ENCODE data around the gene SATB2.

SATB2 gene

DNA sequence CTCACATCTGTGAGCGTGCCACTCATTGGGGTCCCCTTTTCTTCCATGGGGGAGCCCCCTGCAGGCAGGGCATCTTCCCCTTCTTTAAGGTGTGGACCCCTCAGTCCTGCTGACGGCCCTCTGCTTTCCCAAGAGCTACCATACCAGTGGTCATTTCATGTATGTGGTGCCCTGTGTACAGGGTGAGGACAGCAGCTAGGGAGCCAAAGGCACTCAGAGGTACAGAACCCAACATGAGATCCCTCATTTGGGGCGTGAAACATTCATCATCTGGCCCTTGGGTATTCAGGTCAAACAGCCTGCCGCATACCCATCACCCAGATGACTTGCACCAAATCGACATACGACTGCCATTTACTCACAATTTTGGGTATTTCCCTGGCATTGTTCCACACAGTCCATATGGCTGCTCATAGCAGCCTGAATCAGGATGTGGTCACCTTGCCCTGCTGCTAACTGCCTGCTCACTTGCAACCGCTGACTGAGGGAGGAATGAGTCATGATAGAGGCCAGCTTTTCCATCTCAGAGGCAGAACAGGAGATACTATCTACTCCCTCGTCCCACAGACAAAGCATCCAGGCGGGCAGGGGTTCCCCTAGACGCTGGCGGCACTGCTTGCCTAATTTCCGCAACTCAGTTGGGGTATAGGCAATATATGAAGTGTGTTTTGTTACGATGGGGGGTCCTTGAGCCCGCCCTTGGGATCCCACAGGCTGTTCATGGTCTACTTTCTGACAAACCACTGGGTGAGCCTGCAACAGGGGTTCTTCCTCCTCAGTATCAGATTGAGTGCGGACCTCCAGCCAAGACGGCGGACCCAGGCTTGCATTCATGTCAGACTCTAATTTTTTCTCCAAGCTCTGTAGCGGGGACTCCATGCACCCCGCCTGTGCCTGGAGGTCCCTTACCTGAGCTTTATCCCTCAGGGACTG, 228.6 kb downstream of the SATB2 start:
- no peak for DNase-seq

DNA sequence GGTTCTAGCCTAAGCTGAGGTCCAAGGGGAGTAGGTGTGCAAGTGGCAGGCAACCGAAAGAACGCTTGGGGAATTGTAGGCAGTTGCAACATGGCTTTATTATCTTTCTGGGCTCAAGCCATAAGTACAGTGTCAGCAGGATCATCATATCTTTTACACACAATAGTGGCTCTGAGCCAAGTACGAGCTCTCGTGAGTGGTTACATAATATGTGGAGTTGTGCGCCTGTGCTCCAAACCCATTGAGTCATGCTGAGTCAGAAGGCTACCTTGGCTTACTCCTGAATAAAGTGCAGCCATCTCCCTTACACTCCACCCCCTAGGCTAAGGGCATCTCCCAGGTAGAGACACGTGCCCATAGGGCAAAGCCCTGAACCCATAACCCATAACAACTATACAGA, 233.9 kb downstream of the SATB2 start:
- DNase-seq, result no peak

DNA sequence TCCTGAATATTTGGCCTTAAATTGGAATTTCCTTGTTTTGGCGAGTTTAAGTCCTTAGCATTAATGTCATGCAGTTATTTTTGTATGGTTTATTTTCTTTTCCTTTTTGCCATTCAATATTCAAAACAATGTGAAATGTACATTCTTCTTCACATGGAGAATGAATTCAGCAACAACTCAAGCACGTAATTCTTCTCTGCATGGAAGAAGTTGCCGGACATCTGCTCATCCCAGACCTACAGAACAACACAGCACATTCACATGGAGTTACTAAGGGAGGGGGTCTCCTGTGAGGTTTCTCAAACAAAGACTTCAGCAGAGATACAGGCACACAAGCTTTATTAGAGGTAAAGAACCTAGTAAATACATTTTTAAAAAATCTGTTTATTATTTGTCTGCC, 236.8 kb downstream of the SATB2 start:
- no peak for DNase-seq

DNA sequence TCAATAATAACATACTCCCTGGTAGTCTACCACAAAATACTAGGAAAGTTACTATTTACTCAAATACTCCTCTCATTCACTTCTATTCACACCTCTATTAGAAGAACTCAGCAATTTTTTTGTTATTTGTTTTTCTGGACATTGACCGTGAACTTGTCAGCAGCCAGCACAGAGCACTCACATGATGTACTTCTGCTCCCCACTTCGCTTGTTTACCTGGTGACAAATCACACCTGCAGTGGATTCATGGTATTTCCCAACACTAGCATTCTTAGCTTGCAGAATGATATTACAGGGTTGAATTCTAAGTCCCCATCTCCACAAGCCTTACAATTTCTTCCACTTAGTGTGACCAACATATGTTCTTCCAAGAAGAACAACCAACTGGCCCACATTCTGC, 238.2 kb downstream of the SATB2 start:
- no peak for DNase-seq
